IPS DF 19.7 (cell line): ENCODE measurements around the gene SNX1.
"Not testable (repeated sequence)": the region's sequence is repeated elsewhere in the genome, so short reads cannot be mapped to it uniquely, and the experiment has no call there.

Source experiments
- DNase-seq: peaks from one replicate; pipeline ENCODE4 v3.0.0-alpha.2; 2013; ENCODE audit warnings: low read depth, low spot score

Gene SNX1

GRCh38 chr15:64073496-64073895 is 22.3 kb upstream of the SNX1 start:
- DNase-seq, result not testable (repeated sequence)

- DNase-seq, result no peak
Measured at GRCh38 chr15:64082757-64083156, 13.0 kb upstream of the SNX1 start.

- DNase-seq, result no peak
Measured at GRCh38 chr15:64089543-64090280, 6.1 kb upstream of the SNX1 start.

GRCh38 chr15:64090527-64090926 is 5.3 kb upstream of the SNX1 start:
- DNase-seq, result no peak

- DNase-seq, result no peak
Measured at GRCh38 chr15:64092075-64092820, 3.5 kb upstream of the SNX1 start.

- no peak for DNase-seq
Measured at GRCh38 chr15:64092864-64093626, 2.7 kb upstream of the SNX1 start.

- DNase-seq, result peak; percentile 98
Measured at GRCh38 chr15:64093627-64094417, 2.0 kb upstream of the SNX1 start, which contains the start of gene CIAO2A. TSS of gene CIAO2A (minus strand) at chr15:64093838. CDS start at chr15:64093768, 70 bp downstream.

GRCh38 chr15:64095431-64095794 is 369 bp upstream of the SNX1 start:
- DNase-seq, result no peak

GRCh38 chr15:64096668-64097384 is 1.0 kb downstream of the SNX1 start:
- DNase-seq, result no peak

- DNase-seq, result no peak
Measured at GRCh38 chr15:64099379-64099778, 3.6 kb downstream of the SNX1 start.

- no peak for DNase-seq
Measured at GRCh38 chr15:64100958-64101357, 5.2 kb downstream of the SNX1 start.

GRCh38 chr15:64102497-64102896 is 6.7 kb downstream of the SNX1 start:
- DNase-seq, result no peak

GRCh38 chr15:64105113-64105704 is 9.4 kb downstream of the SNX1 start:
- no peak for DNase-seq

- no peak for DNase-seq
Measured at GRCh38 chr15:64107337-64107736, 11.6 kb downstream of the SNX1 start.

- not testable (repeated sequence) for DNase-seq
Measured at GRCh38 chr15:64110108-64110701, 14.4 kb downstream of the SNX1 start.

GRCh38 chr15:64110950-64111678 is 15.3 kb downstream of the SNX1 start:
- DNase-seq, result no peak

GRCh38 chr15:64111679-64112050 is 15.9 kb downstream of the SNX1 start:
- no peak for DNase-seq

- DNase-seq, result no peak
Measured at GRCh38 chr15:64112073-64112772, 16.4 kb downstream of the SNX1 start.

- DNase-seq, result no peak
Measured at GRCh38 chr15:64112904-64113303, 17.1 kb downstream of the SNX1 start.
